Measurements from ENCODE around the gene CTH.
A peak's percentile ranks its signal among the peaks of the same experiment; 100 is the strongest.

Gene CTH

GRCh38 chr1:70429219-70429618 is 18.2 kb downstream of the CTH start:
- no peak overlapping the region for H3K27ac ChIP-seq (ENCODE audit: low read depth, low read length)
- H3K9ac ChIP-seq (ENCODE audit: low read length in 5 of 5), result no peak overlapping the region
- H3K4me1 ChIP-seq (ENCODE audit: control insufficient read depth in 5 of 5, insufficient read depth in 5 of 5, low read length in 5 of 5), result no peaks in the 10 kb centered on the region
- no peaks in the 10 kb centered on the region for H3K27me3 ChIP-seq (ENCODE audit: control insufficient read depth in 5 of 5, insufficient read depth in 4 of 5, low read length in 5 of 5)
- H3K4me3 ChIP-seq (ENCODE audit: low read depth in 1 of 5, low read length in 5 of 5), result no peak overlapping the region
- no peaks in the 10 kb centered on the region for H3K9me3 ChIP-seq (ENCODE audit: control insufficient read depth in 5 of 5, low read length in 5 of 5)
- H3K36me3 ChIP-seq (ENCODE audit: control insufficient read depth in 5 of 5, insufficient read depth in 5 of 5, low read length in 5 of 5), result peaks cover 7 to 32% (median 23%) of the 10 kb centered on the region in 5 donors

- no peak overlapping the region for H3K4me3 ChIP-seq (ENCODE audit: low read depth in 1 of 5, low read length in 5 of 5)
- no peak overlapping the region for H3K27ac ChIP-seq (ENCODE audit: low read depth, low read length)
- peaks cover 7 to 34% (median 23%) of the 10 kb centered on the region in 5 donors for H3K36me3 ChIP-seq (ENCODE audit: control insufficient read depth in 5 of 5, insufficient read depth in 5 of 5, low read length in 5 of 5)
- H3K27me3 ChIP-seq (ENCODE audit: control insufficient read depth in 5 of 5, insufficient read depth in 4 of 5, low read length in 5 of 5), result no peaks in the 10 kb centered on the region
- no peaks in the 10 kb centered on the region for H3K4me1 ChIP-seq (ENCODE audit: control insufficient read depth in 5 of 5, insufficient read depth in 5 of 5, low read length in 5 of 5)
- no peaks in the 10 kb centered on the region for H3K9me3 ChIP-seq (ENCODE audit: control insufficient read depth in 5 of 5, low read length in 5 of 5)
- no peak overlapping the region for H3K9ac ChIP-seq (ENCODE audit: low read length in 5 of 5)
Measured at GRCh38 chr1:70429757-70430156, 18.7 kb downstream of the CTH start.

- Histone ChIP-seq H3K4me3 (ENCODE audit: low read depth in 1 of 5, low read length in 5 of 5) (no peak overlapping the region), H3K4me1 (ENCODE audit: control insufficient read depth in 5 of 5, insufficient read depth in 5 of 5, low read length in 5 of 5) (no peaks in the 10 kb centered on the region), H3K27me3 (ENCODE audit: control insufficient read depth in 5 of 5, insufficient read depth in 4 of 5, low read length in 5 of 5) (no peaks in the 10 kb centered on the region), H3K36me3 (ENCODE audit: control insufficient read depth in 5 of 5, insufficient read depth in 5 of 5, low read length in 5 of 5) (peaks cover 7 to 42% (median 26%) of the 10 kb centered on the region in 5 donors), H3K9ac (ENCODE audit: low read length in 5 of 5) (no peak overlapping the region), H3K27ac (ENCODE audit: low read depth, low read length) (no peak overlapping the region), H3K9me3 (ENCODE audit: control insufficient read depth in 5 of 5, low read length in 5 of 5) (no peaks in the 10 kb centered on the region)
Measured at GRCh38 chr1:70431317-70431716, 20.2 kb downstream of the CTH start.

- H3K4me3 ChIP-seq (ENCODE audit: low read depth in 1 of 5, low read length in 5 of 5), result no peak overlapping the region
- peaks cover 7 to 41% (median 22%) of the 10 kb centered on the region in 5 donors for H3K36me3 ChIP-seq (ENCODE audit: control insufficient read depth in 5 of 5, insufficient read depth in 5 of 5, low read length in 5 of 5)
- H3K27ac ChIP-seq (ENCODE audit: low read depth, low read length), result no peak overlapping the region
- H3K4me1 ChIP-seq (ENCODE audit: control insufficient read depth in 5 of 5, insufficient read depth in 5 of 5, low read length in 5 of 5), result peaks cover 0 to 2% (median 0%) of the 10 kb centered on the region in 5 donors
- H3K9ac ChIP-seq (ENCODE audit: low read length in 5 of 5), result no peak overlapping the region
- H3K9me3 ChIP-seq (ENCODE audit: control insufficient read depth in 5 of 5, low read length in 5 of 5), result no peaks in the 10 kb centered on the region
- H3K27me3 ChIP-seq (ENCODE audit: control insufficient read depth in 5 of 5, insufficient read depth in 4 of 5, low read length in 5 of 5), result no peaks in the 10 kb centered on the region
Measured at GRCh38 chr1:70431874-70432273, 20.8 kb downstream of the CTH start.

- H3K27ac ChIP-seq (ENCODE audit: low read depth, low read length), result no peak overlapping the region
Measured at GRCh38 chr1:70434253-70434859, 23.3 kb downstream of the CTH start.

GRCh38 chr1:70436622-70437251 is 25.7 kb downstream of the CTH start:
- Histone ChIP-seq H3K9ac (ENCODE audit: low read length in 5 of 5) (no peak overlapping the region), H3K4me3 (ENCODE audit: low read depth in 1 of 5, low read length in 5 of 5) (no peak overlapping the region), H3K27ac (ENCODE audit: low read depth, low read length) (no peak overlapping the region), H3K4me1 (ENCODE audit: control insufficient read depth in 5 of 5, insufficient read depth in 5 of 5, low read length in 5 of 5) (peaks cover 0 to 17% (median 0%) of the 10 kb centered on the region in 5 donors), H3K9me3 (ENCODE audit: control insufficient read depth in 5 of 5, low read length in 5 of 5) (no peaks in the 10 kb centered on the region), H3K36me3 (ENCODE audit: control insufficient read depth in 5 of 5, insufficient read depth in 5 of 5, low read length in 5 of 5) (peaks cover 6 to 39% (median 22%) of the 10 kb centered on the region in 5 donors), H3K27me3 (ENCODE audit: control insufficient read depth in 5 of 5, insufficient read depth in 4 of 5, low read length in 5 of 5) (no peaks in the 10 kb centered on the region)

More at GRCh38 chr1:70434253-70434859, 23.3 kb downstream of the CTH start:
- Histone ChIP-seq H3K36me3 (ENCODE audit: control insufficient read depth in 5 of 5, insufficient read depth in 5 of 5, low read length in 5 of 5) (peaks cover 7 to 43% (median 24%) of the 10 kb centered on the region in 5 donors), H3K9me3 (ENCODE audit: control insufficient read depth in 5 of 5, low read length in 5 of 5) (no peaks in the 10 kb centered on the region), H3K9ac (ENCODE audit: low read length in 5 of 5) (no peak overlapping the region), H3K4me1 (ENCODE audit: control insufficient read depth in 5 of 5, insufficient read depth in 5 of 5, low read length in 5 of 5) (peaks cover 0 to 4% (median 0%) of the 10 kb centered on the region in 5 donors), H3K27me3 (ENCODE audit: control insufficient read depth in 5 of 5, insufficient read depth in 4 of 5, low read length in 5 of 5) (no peaks in the 10 kb centered on the region), H3K4me3 (ENCODE audit: low read depth in 1 of 5, low read length in 5 of 5) (no peak overlapping the region)

- no peak overlapping the region for H3K27ac ChIP-seq (ENCODE audit: low read depth, low read length)
- no peak overlapping the region for H3K4me3 ChIP-seq (ENCODE audit: low read depth in 1 of 5, low read length in 5 of 5)
- H3K36me3 ChIP-seq (ENCODE audit: control insufficient read depth in 5 of 5, insufficient read depth in 5 of 5, low read length in 5 of 5), result peaks cover 0 to 27% (median 18%) of the 10 kb centered on the region in 5 donors
- no peak overlapping the region for H3K9ac ChIP-seq (ENCODE audit: low read length in 5 of 5)
- H3K4me1 ChIP-seq (ENCODE audit: control insufficient read depth in 5 of 5, insufficient read depth in 5 of 5, low read length in 5 of 5), result peaks cover 0 to 21% (median 0%) of the 10 kb centered on the region in 5 donors
- no peaks in the 10 kb centered on the region for H3K27me3 ChIP-seq (ENCODE audit: control insufficient read depth in 5 of 5, insufficient read depth in 4 of 5, low read length in 5 of 5)
- no peaks in the 10 kb centered on the region for H3K9me3 ChIP-seq (ENCODE audit: control insufficient read depth in 5 of 5, low read length in 5 of 5)
Measured at GRCh38 chr1:70438529-70438928, 27.5 kb downstream of the CTH start.

GRCh38 chr1:70440642-70441391 is 29.7 kb downstream of the CTH start:
- Histone ChIP-seq H3K27me3 (ENCODE audit: control insufficient read depth in 5 of 5, insufficient read depth in 4 of 5, low read length in 5 of 5) (no peaks in the 10 kb centered on the region), H3K4me1 (ENCODE audit: control insufficient read depth in 5 of 5, insufficient read depth in 5 of 5, low read length in 5 of 5) (peaks cover 0 to 21% (median 0%) of the 10 kb centered on the region in 5 donors), H3K9me3 (ENCODE audit: control insufficient read depth in 5 of 5, low read length in 5 of 5) (no peaks in the 10 kb centered on the region), H3K36me3 (ENCODE audit: control insufficient read depth in 5 of 5, insufficient read depth in 5 of 5, low read length in 5 of 5) (peaks cover 0 to 14% (median 7%) of the 10 kb centered on the region in 5 donors), H3K9ac (ENCODE audit: low read length in 5 of 5) (no peak overlapping the region), H3K27ac (ENCODE audit: low read depth, low read length) (no peak overlapping the region), H3K4me3 (ENCODE audit: low read depth in 1 of 5, low read length in 5 of 5) (no peak overlapping the region)

- Histone ChIP-seq H3K4me3 (ENCODE audit: low read depth in 1 of 5, low read length in 5 of 5) (no peak overlapping the region), H3K9me3 (ENCODE audit: control insufficient read depth in 5 of 5, low read length in 5 of 5) (no peaks in the 10 kb centered on the region), H3K36me3 (ENCODE audit: control insufficient read depth in 5 of 5, insufficient read depth in 5 of 5, low read length in 5 of 5) (peaks cover 0 to 14% (median 7%) of the 10 kb centered on the region in 5 donors), H3K4me1 (ENCODE audit: control insufficient read depth in 5 of 5, insufficient read depth in 5 of 5, low read length in 5 of 5) (peaks cover 0 to 21% (median 0%) of the 10 kb centered on the region in 5 donors), H3K27ac (ENCODE audit: low read depth, low read length) (peak overlapping the region; percentile 12), H3K27me3 (ENCODE audit: control insufficient read depth in 5 of 5, insufficient read depth in 4 of 5, low read length in 5 of 5) (no peaks in the 10 kb centered on the region), H3K9ac (ENCODE audit: low read length in 5 of 5) (no peak overlapping the region)
Measured at GRCh38 chr1:70441392-70442035, 30.4 kb downstream of the CTH start.
